Smooth muscle cell (in vitro differentiated cells): ENCODE results near the gene SSR3. TPM values are rescaled to one million over a fixed set of nuclear protein-coding genes. Genes with fewer than 3 reads are reported as not detected.
"Not testable (repeated sequence)": the region's sequence is repeated elsewhere in the genome, so short reads cannot be mapped to it uniquely, and the experiment has no call there.

Experiments
- DNase-seq: peaks from one replicate; lab custom pipeline; 2025; ENCODE audit not compliant: unreplicated experiment; lab: John Stamatoyannopoulos, UW
- H2AFZ ChIP-seq: fragments of 200-600 bp; sonication (generic); 2 replicates; pipeline ENCODE4 v1.6.0; 2016; ENCODE audit warnings: antibody characterized with exemption, low read depth, mild to moderate bottlenecking
- H3F3A ChIP-seq: fragments of 200-600 bp; sonication (generic); 2 replicates; pipeline ENCODE4 v1.6.0; 2017; ENCODE audit warnings: antibody characterized with exemption, low read depth
- H3K27ac ChIP-seq: fragments of 200-600 bp; sonication (generic); 2 replicates; pipeline ENCODE4 v1.5.1; 2016; ENCODE audit warnings: low read depth, mild to moderate bottlenecking
- H3K27me3 ChIP-seq: fragments of 200-600 bp; sonication (generic); 2 replicates; pipeline ENCODE4 v1.6.1; 2016; ENCODE audit warnings: low read depth, mild to moderate bottlenecking
- H3K36me3 ChIP-seq: fragments of 200-600 bp; sonication (generic); 2 replicates; pipeline ENCODE4 v1.5.1; 2016; ENCODE audit warnings: low read depth
- H3K4me1 ChIP-seq: fragments of 200-600 bp; sonication (generic); 2 replicates; pipeline ENCODE4 v1.5.1; 2016; ENCODE audit warnings: low read depth
- H3K4me2 ChIP-seq: fragments of 200-600 bp; sonication (generic); 2 replicates; pipeline ENCODE4 v1.6.0; 2016; ENCODE audit warnings: mild to moderate bottlenecking
- H3K4me3 ChIP-seq: fragments of 200-600 bp; sonication (generic); 2 replicates; pipeline ENCODE4 v1.5.1; 2016; ENCODE audit warnings: mild to moderate bottlenecking
- H3K79me2 ChIP-seq: fragments of 200-600 bp; sonication (generic); 2 replicates; pipeline ENCODE4 v1.6.0; 2016; ENCODE audit warnings: low read depth, mild to moderate bottlenecking
- H3K9ac ChIP-seq: fragments of 200-600 bp; sonication (generic); 2 replicates; pipeline ENCODE4 v1.6.0; 2016; ENCODE audit warnings: low read depth
- H3K9me3 ChIP-seq: fragments of 200-600 bp; sonication (generic); replicated peaks from 2 replicates; pipeline ENCODE4 v1.5.1; 2016; ENCODE audit warnings: low read depth
- H4K20me1 ChIP-seq: fragments of 200-600 bp; sonication (generic); 2 replicates; pipeline ENCODE4 v1.6.0; 2016; ENCODE audit warnings: low read depth
- CTCF ChIP-seq: fragments of 200-600 bp; sonication (generic); IDR thresholded peaks from 2 replicates; pipeline ENCODE4 v1.5.1; 2017; ENCODE audit warnings: borderline replicate concordance, mild to moderate bottlenecking, antibody characterized with exemption; ENCODE audit not compliant: insufficient read depth, poor library complexity, severe bottlenecking
- WGBS: methylation state at CpG from one replicate; pipeline ENCODE4 v1.1.7; 2016; ENCODE audit warnings: low lambda C conversion rate; 5-methylcytosine and 5-hydroxymethylcytosine counted together
- polyA plus RNA-seq: library from polyadenylated mRNA; unstranded; fragments of >200 nt; fragmentation: Nextera tagmentation; extraction: Ambion mirVana; gene quantifications from 2 replicates; pipeline ENCODE4 v1.2.1, GENCODE V29; 2016
- total RNA-seq: library from RNA; depleted of rRNA; stranded (reverse); fragments of >200 nt; gene quantifications from 2 replicates; pipeline ENCODE4 v1.2.3, GENCODE V29; 2014

SSR3 gene
- total and polyA plus RNA-seq, 2 experiments from 2014 or later, result 325 to 370 TPM

GRCh38 chr3:156577736-156578135 is 22.8 kb upstream of the SSR3 start:
- Histone ChIP-seq H3K4me2 (no peak overlapping the region), H3K79me2 (no peaks in the 10 kb centered on the region), H3K4me3 (no peak overlapping the region), H3F3A (no peaks in the 10 kb centered on the region), H3K27ac (no peak overlapping the region), H2AFZ (no peak overlapping the region), H3K9ac (no peak overlapping the region), H3K36me3 (no peaks in the 10 kb centered on the region), H3K4me1 (no peaks in the 10 kb centered on the region), H4K20me1 (no peaks in the 10 kb centered on the region), H3K27me3 (no peaks in the 10 kb centered on the region), H3K9me3 (no peaks in the 10 kb centered on the region)
- no peak for TF ChIP-seq CTCF
- DNase-seq, result no peak

- Histone ChIP-seq H3K9ac (no peak overlapping the region), H3K36me3 (no peaks in the 10 kb centered on the region), H3K4me1 (no peaks in the 10 kb centered on the region), H3F3A (no peaks in the 10 kb centered on the region), H3K79me2 (no peaks in the 10 kb centered on the region), H3K27me3 (no peaks in the 10 kb centered on the region), H2AFZ (no peak overlapping the region), H4K20me1 (no peaks in the 10 kb centered on the region), H3K4me3 (no peak overlapping the region), H3K9me3 (no peaks in the 10 kb centered on the region), H3K4me2 (no peak overlapping the region), H3K27ac (no peak overlapping the region)
- TF ChIP-seq CTCF, result no peak
- DNase-seq, result no peak
- WGBS, result 87% methylated on average over 2 of the region's 2 CpGs
Observed at GRCh38 chr3:156576651-156577348, 21.9 kb upstream of the SSR3 start.

GRCh38 chr3:156576051-156576450 is 21.1 kb upstream of the SSR3 start:
- Histone ChIP-seq H3K9ac (no peak overlapping the region), H3K4me1 (no peaks in the 10 kb centered on the region), H3K4me3 (no peak overlapping the region), H2AFZ (no peak overlapping the region), H3K9me3 (no peaks in the 10 kb centered on the region), H3K79me2 (no peaks in the 10 kb centered on the region), H4K20me1 (no peaks in the 10 kb centered on the region), H3K27me3 (no peaks in the 10 kb centered on the region), H3K36me3 (no peaks in the 10 kb centered on the region), H3F3A (no peaks in the 10 kb centered on the region), H3K4me2 (no peak overlapping the region), H3K27ac (no peak overlapping the region)
- WGBS, result 87% methylated on average over 2 of the region's 2 CpGs
- no peak for DNase-seq
- no peak for TF ChIP-seq CTCF

- no peaks in the 10 kb centered on the region for H4K20me1 ChIP-seq
- H3K79me2 ChIP-seq, result no peaks in the 10 kb centered on the region
- no peaks in the 10 kb centered on the region for H3F3A ChIP-seq
- H3K9ac ChIP-seq, result no peak overlapping the region
- H3K4me2 ChIP-seq, result no peak overlapping the region
- no peaks in the 10 kb centered on the region for H3K36me3 ChIP-seq
- no peak overlapping the region for H3K4me3 ChIP-seq
- no peak overlapping the region for H3K27ac ChIP-seq
- H2AFZ ChIP-seq, result no peak overlapping the region
- no peak for DNase-seq
- no peaks in the 10 kb centered on the region for H3K9me3 ChIP-seq
- H3K4me1 ChIP-seq, result no peaks in the 10 kb centered on the region
- WGBS, result 96% methylated on average over 3 of the region's 3 CpGs
- no peaks in the 10 kb centered on the region for H3K27me3 ChIP-seq
- TF ChIP-seq CTCF, result no peak
Observed at GRCh38 chr3:156575641-156576040, 20.7 kb upstream of the SSR3 start.

- not testable (repeated sequence) for H3K9me3 ChIP-seq, H2AFZ ChIP-seq, H3K9ac ChIP-seq, H3K27me3 ChIP-seq, H3K36me3 ChIP-seq, H3K4me3 ChIP-seq, H3K4me1 ChIP-seq, H4K20me1 ChIP-seq, H3K27ac ChIP-seq, H3K4me2 ChIP-seq, H3F3A ChIP-seq, H3K79me2 ChIP-seq, DNase-seq
- WGBS, result 81% methylated on average over 4 of the region's 4 CpGs
Observed at GRCh38 chr3:156569881-156570280, 15.0 kb upstream of the SSR3 start.

GRCh38 chr3:156569016-156569415 is 14.1 kb upstream of the SSR3 start:
- H4K20me1 ChIP-seq, H3K4me1 ChIP-seq, H3K27ac ChIP-seq, DNase-seq, H3K4me2 ChIP-seq, H3K27me3 ChIP-seq, H3K36me3 ChIP-seq, H3K4me3 ChIP-seq, H2AFZ ChIP-seq, H3K9me3 ChIP-seq, H3K9ac ChIP-seq, H3F3A ChIP-seq, H3K79me2 ChIP-seq: not testable (repeated sequence)
- WGBS, result 91% methylated on average over 8 of the region's 8 CpGs
